GM19452 (cell line): ENCODE measurements around the gene CTBP2.

Source experiments
- ATAC-seq: cut with Tn5 transposase; IDR thresholded peaks from one replicate; pipeline ENCODE4 v1.9.1; 2021; ENCODE audit not compliant: unreplicated experiment

Gene CTBP2

DNA sequence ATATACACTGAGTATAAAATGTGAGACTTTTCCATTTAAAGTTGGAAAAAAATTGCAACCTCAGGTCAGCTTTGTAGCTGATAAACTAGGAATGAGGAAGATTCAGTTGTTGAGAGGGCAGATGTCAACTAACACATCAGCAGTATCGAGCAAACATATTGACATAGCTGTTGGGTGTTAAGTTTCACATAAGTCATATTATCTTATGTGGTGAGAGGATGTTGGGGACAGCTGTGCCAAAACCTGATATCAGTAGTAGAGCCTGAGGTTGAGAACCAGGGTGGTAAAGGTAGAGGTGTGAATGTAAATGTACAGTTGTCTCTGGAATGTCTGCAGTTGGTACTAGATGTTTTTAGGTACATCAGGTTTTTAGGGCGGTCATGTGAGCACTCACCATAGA, 213.4 kb downstream of the CTBP2 start:
- no peak for ATAC-seq

DNA sequence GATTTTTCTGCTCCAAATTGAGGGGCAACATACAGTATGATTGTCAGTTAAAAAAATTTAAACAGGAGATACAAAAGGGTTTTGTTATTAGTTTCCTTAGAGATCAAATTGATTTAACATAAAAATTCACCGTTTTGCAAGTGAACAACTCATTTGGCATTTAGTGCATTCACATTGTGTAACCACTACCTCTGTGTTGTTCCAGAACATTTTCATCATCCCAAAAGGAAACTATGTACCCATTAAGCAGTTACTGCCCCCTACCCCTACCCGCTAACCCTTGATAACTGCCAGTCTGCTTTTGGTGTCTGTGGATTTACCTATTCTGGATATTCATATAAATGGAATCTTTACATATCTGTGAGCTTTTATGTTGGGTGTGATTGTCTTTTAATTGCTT, 215.4 kb downstream of the CTBP2 start:
- no peak for ATAC-seq

DNA sequence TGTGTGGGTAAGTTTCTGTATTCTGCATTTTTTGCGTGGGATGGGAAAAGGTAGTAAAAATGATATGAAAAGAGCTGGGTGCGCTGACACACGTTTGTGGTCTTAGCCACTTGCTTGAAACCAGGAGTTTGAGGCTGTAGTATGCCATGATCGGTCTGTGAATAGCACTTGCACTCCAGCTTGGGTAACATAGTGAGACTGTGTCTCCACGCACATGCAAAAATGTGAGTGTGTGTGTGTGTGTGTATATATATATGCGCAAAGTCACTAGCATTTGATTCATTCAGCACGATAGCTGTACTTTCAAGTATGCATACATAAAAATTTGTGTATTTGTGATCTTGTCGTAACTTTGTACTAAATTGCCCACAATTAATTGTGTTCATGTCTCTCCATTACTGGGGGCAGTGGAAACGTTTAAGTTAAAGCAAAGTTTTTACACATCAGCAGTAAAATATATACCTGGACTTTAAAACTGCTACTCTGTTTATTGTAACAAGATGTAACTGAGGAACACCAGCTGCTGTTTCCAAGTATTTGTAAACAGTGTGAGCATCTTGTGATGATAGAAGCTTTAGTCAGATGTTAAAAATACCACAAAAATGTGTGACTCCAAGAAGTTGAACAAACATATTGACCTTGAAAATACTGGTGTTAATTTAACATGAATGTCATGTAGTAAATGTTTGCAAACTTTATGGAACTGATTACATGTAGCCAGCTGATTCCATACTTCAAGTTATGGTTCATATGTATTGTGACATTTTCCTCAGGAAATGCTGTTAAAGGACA, 216.9 kb downstream of the CTBP2 start:
- ATAC-seq = no peak

DNA sequence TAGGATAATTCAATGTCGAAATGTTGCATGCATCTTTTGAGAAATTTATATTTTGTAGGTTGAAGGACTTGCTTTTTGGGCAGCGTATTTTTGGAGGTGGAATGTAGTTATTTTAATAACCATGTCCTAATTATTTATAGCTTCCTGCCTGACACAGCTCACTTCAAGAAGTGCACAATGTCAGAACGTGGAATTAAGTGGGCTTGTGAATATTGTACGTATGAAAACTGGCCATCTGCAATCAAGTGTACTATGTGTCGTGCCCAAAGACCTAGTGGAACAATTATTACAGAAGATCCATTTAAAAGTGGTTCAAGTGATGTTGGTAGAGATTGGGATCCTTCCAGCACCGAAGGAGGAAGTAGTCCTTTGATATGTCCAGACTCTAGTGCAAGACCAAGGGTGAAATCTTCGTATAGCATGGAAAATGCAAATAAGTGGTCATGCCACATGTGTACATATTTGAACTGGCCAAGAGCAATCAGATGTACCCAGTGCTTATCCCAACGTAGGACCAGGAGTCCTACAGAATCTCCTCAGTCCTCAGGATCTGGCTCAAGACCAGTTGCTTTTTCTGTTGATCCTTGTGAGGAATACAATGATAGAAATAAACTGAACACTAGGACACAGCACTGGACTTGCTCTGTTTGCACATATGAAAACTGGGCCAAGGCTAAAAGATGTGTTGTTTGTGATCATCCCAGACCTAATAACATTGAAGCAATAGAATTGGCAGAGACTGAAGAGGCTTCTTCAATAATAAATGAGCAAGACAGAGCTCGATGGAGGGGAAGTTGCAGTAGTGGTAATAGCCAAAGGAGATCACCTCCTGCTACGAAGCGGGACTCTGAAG, 217.8 kb downstream of the CTBP2 start:
- ATAC-seq = no peak

DNA sequence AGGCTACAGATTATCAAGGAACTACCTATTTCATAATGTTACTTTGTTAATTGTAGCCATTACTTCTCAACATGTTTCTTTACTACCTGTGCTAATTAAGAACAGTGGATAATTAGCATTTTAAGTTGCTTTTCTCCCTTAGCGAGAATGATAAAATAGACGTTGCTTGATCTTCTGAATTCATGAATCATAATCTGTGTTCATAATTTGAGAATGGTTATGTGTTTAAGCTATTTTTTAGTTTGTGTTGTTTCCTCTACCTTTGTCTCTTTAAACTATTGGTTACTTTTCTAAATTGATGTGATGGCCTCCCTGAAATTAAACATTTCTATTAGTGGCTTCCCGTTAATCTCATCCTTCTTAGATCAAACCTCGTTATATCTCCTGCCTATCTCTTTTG, 218.5 kb downstream of the CTBP2 start, which contains the start of gene ZRANB1:
Gene ZRANB1 (plus strand): TSS at position 301 of the 400 bp plus-strand sequence. CDS start 371 bp downstream, outside the sequence.
- ATAC-seq = no peak

DNA sequence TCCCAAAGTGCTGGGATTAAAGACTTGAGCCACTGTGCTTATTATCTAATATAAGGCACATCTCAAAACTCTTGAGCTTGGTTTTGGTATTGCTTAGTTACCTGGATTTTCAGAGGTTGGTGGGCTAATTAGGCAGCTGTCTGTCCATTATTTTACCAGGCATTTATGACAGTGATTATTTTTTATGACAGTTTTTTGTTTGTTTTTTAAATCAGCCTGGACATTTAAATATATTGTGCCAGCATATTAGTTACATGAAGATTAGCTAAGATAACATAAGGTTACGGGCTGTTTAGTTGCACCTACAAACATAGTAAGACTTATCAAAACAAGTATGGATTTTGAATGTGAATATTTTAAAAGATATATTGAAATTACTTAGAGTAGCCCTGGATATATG, 221.1 kb downstream of the CTBP2 start:
- no peak for ATAC-seq

DNA sequence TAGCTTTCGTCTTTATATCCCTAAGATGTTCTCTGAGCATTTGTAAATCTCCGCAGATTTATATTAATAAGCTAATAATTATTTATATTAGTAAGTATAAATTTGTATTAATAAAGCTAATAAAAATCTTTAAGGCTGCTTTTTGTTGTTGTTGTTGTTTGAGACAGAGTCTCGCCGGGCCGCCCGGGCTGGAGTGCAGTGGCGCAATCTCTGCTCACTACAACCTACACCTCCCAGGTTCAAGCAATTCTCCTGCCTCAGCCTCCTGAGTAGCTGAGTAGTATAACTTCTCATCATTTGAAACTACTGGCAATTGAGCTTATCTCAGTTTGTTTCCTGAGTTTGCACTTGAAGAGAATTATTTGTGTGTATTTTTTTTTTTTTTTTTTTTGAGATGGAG, 223.6 kb downstream of the CTBP2 start:
- no peak for ATAC-seq

DNA sequence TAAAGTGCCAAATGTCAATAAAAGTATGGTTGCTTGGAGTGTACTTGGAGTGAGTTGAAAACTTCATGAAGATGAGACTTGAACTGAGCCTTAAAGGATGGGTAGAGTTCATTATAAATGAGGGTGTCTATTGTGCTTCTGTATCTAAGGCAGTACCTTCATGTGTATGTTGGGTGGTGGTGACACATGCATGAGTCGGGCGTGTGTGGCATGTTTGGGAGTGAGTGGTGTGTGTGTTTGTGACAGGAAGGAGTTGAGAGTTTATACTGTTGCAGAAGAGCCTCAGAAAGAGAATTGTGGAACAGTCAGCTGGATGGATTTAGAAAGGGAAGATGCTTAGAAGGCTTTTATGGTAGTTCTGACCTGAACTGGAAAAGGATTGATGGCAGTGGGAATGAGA, 224.4 kb downstream of the CTBP2 start:
- no peak for ATAC-seq
